ENCODE measurements around the gene OSBP2.

OSBP2 gene

DNA sequence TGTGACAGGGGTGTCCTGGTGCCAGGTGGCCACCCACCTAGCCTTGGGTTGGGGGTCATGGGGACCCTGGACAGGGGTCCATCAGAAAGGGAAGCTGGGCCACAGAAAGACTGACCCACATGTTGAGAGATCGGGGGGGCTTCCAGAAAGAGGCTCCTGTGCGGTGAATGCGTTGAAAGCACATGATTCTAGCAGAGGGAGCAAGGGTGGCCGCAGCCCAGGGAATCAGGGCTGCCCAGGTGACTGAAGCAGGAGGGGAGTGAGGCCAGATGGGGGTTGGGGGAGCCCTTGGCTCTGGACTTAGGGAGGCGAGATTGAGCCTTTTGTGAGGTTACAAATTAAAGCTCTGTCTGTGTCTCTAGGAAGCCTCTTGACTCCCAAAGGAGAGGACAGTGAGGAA is 193.2 kb downstream of the OSBP2 start:
- H3K36me3 ChIP-seq (ENCODE audit: control insufficient read depth, insufficient read depth, low read length), result no peaks in the 10 kb centered on the region

DNA sequence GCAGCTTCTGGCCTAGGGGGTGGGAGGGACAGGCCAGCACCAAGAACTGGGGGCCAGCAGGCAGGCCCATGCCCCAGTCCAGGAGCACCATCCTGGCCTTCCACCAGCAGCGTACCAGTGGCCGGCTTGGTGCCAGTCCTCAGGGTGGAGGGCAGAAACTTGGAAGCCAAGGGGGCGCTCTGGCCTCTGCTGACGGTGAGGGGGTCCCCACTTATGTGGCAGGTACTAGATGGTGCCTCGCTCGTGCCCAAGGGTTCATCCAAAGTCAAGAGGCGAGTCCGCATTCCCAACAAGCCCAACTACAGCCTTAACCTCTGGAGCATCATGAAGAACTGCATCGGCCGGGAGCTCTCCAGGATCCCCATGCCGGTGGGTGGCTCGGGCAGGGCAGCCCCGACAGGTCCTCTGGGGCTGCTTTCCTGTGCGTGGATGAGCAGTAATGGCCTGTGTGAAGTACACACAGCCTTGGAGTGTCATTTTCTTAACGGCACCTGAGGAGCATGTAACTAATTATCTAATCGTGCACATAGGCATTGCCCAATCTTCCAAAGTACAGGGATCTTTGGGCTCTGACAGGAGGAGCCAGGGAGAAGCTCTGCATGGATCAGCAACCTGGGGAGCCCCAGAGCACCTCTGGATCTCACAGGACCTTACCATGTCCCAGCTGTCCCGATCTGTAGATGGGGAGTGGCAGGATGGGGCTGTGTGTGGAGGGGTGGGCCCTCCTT is 194.8 kb downstream of the OSBP2 start:
- Histone ChIP-seq H3K4me1 (no peaks in the 10 kb centered on the region), H3K79me2 (no peaks in the 10 kb centered on the region), H3K9ac (no peak overlapping the region), H3K27ac (no peak overlapping the region), H3K9me3 (ENCODE audit: control insufficient read depth, low read length) (no peaks in the 10 kb centered on the region), H3K27me3 (ENCODE audit: control insufficient read depth, insufficient read depth, low read length) (no peaks in the 10 kb centered on the region), H3K4me2 (ENCODE audit: low read length) (no peak overlapping the region), H3K36me3 (ENCODE audit: control insufficient read depth, insufficient read depth, low read length) (no peaks in the 10 kb centered on the region), H3K4me3 (ENCODE audit: low read depth, low read length) (no peak overlapping the region), H2AFZ (no peak overlapping the region)
- TF ChIP-seq, protein P1, sequence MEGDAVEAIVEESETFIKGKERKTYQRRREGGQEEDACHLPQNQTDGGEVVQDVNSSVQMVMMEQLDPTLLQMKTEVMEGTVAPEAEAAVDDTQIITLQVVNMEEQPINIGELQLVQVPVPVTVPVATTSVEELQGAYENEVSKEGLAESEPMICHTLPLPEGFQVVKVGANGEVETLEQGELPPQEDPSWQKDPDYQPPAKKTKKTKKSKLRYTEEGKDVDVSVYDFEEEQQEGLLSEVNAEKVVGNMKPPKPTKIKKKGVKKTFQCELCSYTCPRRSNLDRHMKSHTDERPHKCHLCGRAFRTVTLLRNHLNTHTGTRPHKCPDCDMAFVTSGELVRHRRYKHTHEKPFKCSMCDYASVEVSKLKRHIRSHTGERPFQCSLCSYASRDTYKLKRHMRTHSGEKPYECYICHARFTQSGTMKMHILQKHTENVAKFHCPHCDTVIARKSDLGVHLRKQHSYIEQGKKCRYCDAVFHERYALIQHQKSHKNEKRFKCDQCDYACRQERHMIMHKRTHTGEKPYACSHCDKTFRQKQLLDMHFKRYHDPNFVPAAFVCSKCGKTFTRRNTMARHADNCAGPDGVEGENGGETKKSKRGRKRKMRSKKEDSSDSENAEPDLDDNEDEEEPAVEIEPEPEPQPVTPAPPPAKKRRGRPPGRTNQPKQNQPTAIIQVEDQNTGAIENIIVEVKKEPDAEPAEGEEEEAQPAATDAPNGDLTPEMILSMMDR (IDR thresholded peaks at IDR 0.05), result no peak

More for the DNA sequence above, 193.2 kb downstream of the OSBP2 start:
- H3K79me2 ChIP-seq, result no peaks in the 10 kb centered on the region
- H3K9ac ChIP-seq, result no peak overlapping the region
- no peak overlapping the region for H2AFZ ChIP-seq
- H3K27ac ChIP-seq, result no peak overlapping the region
- no peak overlapping the region for H3K4me2 ChIP-seq (ENCODE audit: low read length)
- no peak overlapping the region for H3K4me3 ChIP-seq (ENCODE audit: low read depth, low read length)
- H3K4me1 ChIP-seq, result no peaks in the 10 kb centered on the region
- no peaks in the 10 kb centered on the region for H3K9me3 ChIP-seq (ENCODE audit: control insufficient read depth, low read length)
- TF ChIP-seq, protein P1 (IDR thresholded peaks at IDR 0.05), result no peak
- H3K27me3 ChIP-seq (ENCODE audit: control insufficient read depth, insufficient read depth, low read length), result no peaks in the 10 kb centered on the region

DNA sequence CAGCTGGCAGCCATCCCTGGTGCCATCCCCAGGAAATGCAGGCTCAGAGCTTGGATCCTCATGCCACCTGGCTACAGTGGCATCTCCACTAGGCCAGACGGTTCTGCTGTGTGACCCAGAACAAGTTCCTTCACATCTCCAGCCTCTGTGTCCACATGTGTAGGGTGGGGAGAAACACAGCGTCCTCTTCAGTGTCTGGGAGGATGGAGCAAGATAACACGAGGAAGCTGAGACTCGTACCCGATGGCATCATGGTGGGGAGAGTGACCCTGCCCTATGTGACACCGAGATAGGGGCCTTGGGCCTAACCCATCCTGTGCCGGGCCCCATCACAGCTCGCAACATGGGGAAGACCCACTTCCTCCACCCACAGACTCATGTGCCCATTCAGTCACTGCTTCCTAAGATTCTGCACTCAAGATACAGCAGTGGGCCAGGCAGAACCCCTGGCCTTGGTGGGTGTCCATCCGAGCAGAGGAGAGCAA is 195.4 kb downstream of the OSBP2 start:
- no peak overlapping the region for H2AFZ ChIP-seq
- no peak overlapping the region for H3K4me2 ChIP-seq (ENCODE audit: low read length)
- no peaks in the 10 kb centered on the region for H3K4me1 ChIP-seq
- H3K79me2 ChIP-seq, result no peaks in the 10 kb centered on the region
- no peaks in the 10 kb centered on the region for H3K9me3 ChIP-seq (ENCODE audit: control insufficient read depth, low read length)
- no peak overlapping the region for H3K27ac ChIP-seq
- H3K36me3 ChIP-seq (ENCODE audit: control insufficient read depth, insufficient read depth, low read length), result no peaks in the 10 kb centered on the region
- no peaks in the 10 kb centered on the region for H3K27me3 ChIP-seq (ENCODE audit: control insufficient read depth, insufficient read depth, low read length)
- TF ChIP-seq, protein P1 (IDR thresholded peaks at IDR 0.05), result no peak
- H3K4me3 ChIP-seq (ENCODE audit: low read depth, low read length), result no peak overlapping the region
- no peak overlapping the region for H3K9ac ChIP-seq

DNA sequence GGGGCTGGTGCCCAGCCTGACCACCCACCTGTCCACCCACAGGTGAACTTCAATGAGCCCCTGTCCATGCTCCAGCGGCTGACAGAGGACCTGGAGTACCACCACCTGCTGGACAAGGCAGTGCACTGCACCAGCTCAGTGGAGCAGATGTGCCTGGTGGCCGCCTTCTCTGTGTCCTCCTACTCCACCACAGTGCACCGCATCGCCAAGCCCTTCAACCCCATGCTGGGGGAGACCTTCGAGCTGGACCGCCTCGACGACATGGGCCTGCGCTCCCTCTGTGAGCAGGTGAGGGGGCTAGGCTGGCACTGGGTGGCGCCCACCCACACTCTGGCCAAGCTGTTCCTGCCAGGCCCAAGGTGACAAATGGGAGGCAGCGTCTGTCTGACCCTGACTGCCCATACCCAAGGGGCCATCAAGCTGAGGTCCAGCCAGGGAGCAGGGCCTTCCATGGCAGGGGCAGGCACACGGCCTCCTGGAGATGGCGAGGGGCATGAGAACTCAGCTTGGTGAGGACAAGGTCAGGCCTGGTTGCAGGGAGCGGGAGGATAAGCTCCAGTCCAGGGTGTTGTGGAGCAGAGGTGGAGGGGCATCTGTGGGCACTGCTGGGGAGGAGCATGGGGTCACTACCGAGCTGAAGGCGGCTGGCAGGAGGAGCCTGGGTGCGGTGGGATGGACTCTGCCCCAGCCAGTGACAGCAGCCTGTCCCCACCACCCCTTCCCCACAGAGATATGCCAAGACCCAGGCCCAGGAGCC is 196.2 kb downstream of the OSBP2 start:
- H3K4me3 ChIP-seq (ENCODE audit: low read depth, low read length), result no peak overlapping the region
- H3K9me3 ChIP-seq (ENCODE audit: control insufficient read depth, low read length), result no peaks in the 10 kb centered on the region
- H3K9ac ChIP-seq, result no peak overlapping the region
- no peaks in the 10 kb centered on the region for H3K4me1 ChIP-seq
- TF ChIP-seq, protein P1 (IDR thresholded peaks at IDR 0.05), result peak; percentile 54
- H3K79me2 ChIP-seq, result no peaks in the 10 kb centered on the region
- no peak overlapping the region for H3K4me2 ChIP-seq (ENCODE audit: low read length)
- no peaks in the 10 kb centered on the region for H3K27me3 ChIP-seq (ENCODE audit: control insufficient read depth, insufficient read depth, low read length)
- H2AFZ ChIP-seq, result no peak overlapping the region
- no peaks in the 10 kb centered on the region for H3K36me3 ChIP-seq (ENCODE audit: control insufficient read depth, insufficient read depth, low read length)
- H3K27ac ChIP-seq, result no peak overlapping the region
